RWPE1 (cell line): ENCODE measurements around the gene PCDHB12.
A peak's percentile ranks its signal among the peaks of the same experiment; 100 is the strongest.
"Not testable (repeated sequence)": the region's sequence is repeated elsewhere in the genome, so short reads cannot be mapped to it uniquely, and the experiment has no call there.

ENCODE experiments used
- CTCF ChIA-PET: fragments of 350-600 bp; sonication (Branson Sonifier 250); formaldehyde crosslinking; extraction: SDS; loops from one replicate; lab custom pipeline; 2021; lab: Yijun Ruan, JAX
- POLR2A ChIA-PET: fragments of 400-600 bp; formaldehyde crosslinking; extraction: SDS; loops from one replicate; lab custom pipeline; 2020; ENCODE audit warnings: antibody characterized with exemption; ENCODE audit not compliant: low non-redundant PET; lab: Yijun Ruan, JAX
- DNase-seq: peaks from one replicate; pipeline ENCODE4 v3.0.0; 2012; ENCODE audit warnings: low spot score
- H3K27ac ChIP-seq: fragments of 450-650 bp; 2 replicates; pipeline ENCODE4 v1.5.1; 2017
- CTCF ChIP-seq: fragments of 450-650 bp; conservative IDR thresholded peaks from 2 replicates; pipeline ENCODE4 v1.5.1; 2017; ENCODE audit warnings: low read depth, mild to moderate bottlenecking

The PCDHB12 gene

GRCh38 chr5:141199359-141200235 is 8.9 kb upstream of the PCDHB12 start, which contains the start of gene PCDHB11:
Gene PCDHB11 (plus strand): TSS chr5:141199627. CDS start chr5:141199775, 148 bp downstream.
- peak; percentile 27 for DNase-seq
- no peak within 1 kb of the TSS for H3K27ac ChIP-seq
- ChIA-PET CTCF (interaction anchor here (0.6 to 1.4 kb wide), 27 partner anchors 9 to 1131 kb away, joined by 3 to 7 read pairs (median 4); partner anchors contain the start of genes PCDHB14, PCDHGA1, PCDHGA12 and PCDHGA2), POLR2A (no interaction called here)
- peak; percentile 69 for TF ChIP-seq CTCF

- DNase-seq, POLR2A ChIA-PET, H3K27ac ChIP-seq, CTCF ChIA-PET: not testable (repeated sequence)
These were observed 7.4 kb upstream of the PCDHB12 start for GRCh38 chr5:141201126-141201525.

GRCh38 chr5:141201646-141202045 is 6.9 kb upstream of the PCDHB12 start:
- POLR2A ChIA-PET, H3K27ac ChIP-seq, DNase-seq: not testable (repeated sequence)
- CTCF ChIA-PET, result interaction anchor here (0.6 to 0.8 kb wide), 2 partner anchors 9 to 313 kb away, joined by 3 to 5 read pairs; partner anchors contain the start of gene PCDHB10

- H3K27ac ChIP-seq, CTCF ChIA-PET, POLR2A ChIA-PET, DNase-seq: not testable (repeated sequence)
These were observed 1.8 kb downstream of the PCDHB12 start for GRCh38 chr5:141210281-141210680.

GRCh38 chr5:141210849-141211248 is 2.3 kb downstream of the PCDHB12 start:
- CTCF ChIA-PET, H3K27ac ChIP-seq, DNase-seq, POLR2A ChIA-PET: not testable (repeated sequence)

- DNase-seq, POLR2A ChIA-PET, H3K27ac ChIP-seq: not testable (repeated sequence)
- TF ChIP-seq CTCF, result peak; percentile 66
- CTCF ChIA-PET, result interaction anchor here (0.7 to 1.2 kb wide), 6 partner anchors 17 to 1986 kb away, joined by 3 read pairs; no protein-coding TSS in a partner anchor
These were observed 5.3 kb downstream of the PCDHB12 start, which contains the start of gene PCDHB13 for GRCh38 chr5:141213656-141214339. Gene PCDHB13 (plus strand): TSS chr5:141213919. CDS start chr5:141214124, 205 bp downstream.

GRCh38 chr5:141214583-141214982 is 6.1 kb downstream of the PCDHB12 start:
- H3K27ac ChIP-seq, POLR2A ChIA-PET, DNase-seq, CTCF ChIA-PET: not testable (repeated sequence)

- POLR2A ChIA-PET, DNase-seq, H3K27ac ChIP-seq, CTCF ChIA-PET: not testable (repeated sequence)
These were observed 7.0 kb downstream of the PCDHB12 start for GRCh38 chr5:141215504-141215903.

- POLR2A ChIA-PET, H3K27ac ChIP-seq, CTCF ChIA-PET, DNase-seq: not testable (repeated sequence)
These were observed 7.5 kb downstream of the PCDHB12 start for GRCh38 chr5:141216035-141216434.
